ENCODE measurements around the gene FYB2.

The FYB2 gene

GRCh38 chr1:56819387-56819899 lies at the start of gene FYB2:
Gene FYB2 (minus strand): TSS chr1:56819404. CDS start chr1:56819290, 114 bp downstream.
- no peak within 1 kb of the TSS for H3K27ac Mint-ChIP-seq

GRCh38 chr1:56868761-56869160 lies 49.6 kb upstream of the FYB2 start:
- Mint-ChIP-seq H3K36me3 (ENCODE audit: low read depth) (no peaks in the 10 kb centered on the region), H3K27me3 (no peaks in the 10 kb centered on the region), H3K27ac (no peak overlapping the region), H3K9me3 (no peaks in the 10 kb centered on the region), H3K4me3 (no peak overlapping the region), H3K4me1 (ENCODE audit: low read depth) (no peaks in the 10 kb centered on the region)
- intact Hi-C loops (cut with micrococcal nuclease), result no loop called here

More at GRCh38 chr1:56819387-56819899, at the start of gene FYB2:
- no peak within 1 kb of the TSS for H3K4me3 Mint-ChIP-seq
- intact Hi-C loops (cut with micrococcal nuclease), result no loop called here
- no peaks in the 10 kb centered on the region for H3K36me3 Mint-ChIP-seq (ENCODE audit: low read depth)
- no peaks in the 10 kb centered on the region for H3K9me3 Mint-ChIP-seq
- peaks cover 5% of the 10 kb centered on the region for H3K27me3 Mint-ChIP-seq
- H3K4me1 Mint-ChIP-seq (ENCODE audit: low read depth), result peaks cover 6% of the 10 kb centered on the region

- Mint-ChIP-seq H3K27me3 (no peaks in the 10 kb centered on the region), H3K36me3 (ENCODE audit: low read depth) (no peaks in the 10 kb centered on the region), H3K4me1 (ENCODE audit: low read depth) (no peaks in the 10 kb centered on the region), H3K4me3 (no peak overlapping the region), H3K9me3 (no peaks in the 10 kb centered on the region), H3K27ac (no peak overlapping the region)
- intact Hi-C loops (cut with micrococcal nuclease), result no loop called here
These were observed 48.3 kb upstream of the FYB2 start for GRCh38 chr1:56867491-56867890.

GRCh38 chr1:56866656-56867055 lies 47.5 kb upstream of the FYB2 start:
- Mint-ChIP-seq H3K9me3 (no peaks in the 10 kb centered on the region), H3K36me3 (ENCODE audit: low read depth) (no peaks in the 10 kb centered on the region), H3K27me3 (no peaks in the 10 kb centered on the region), H3K4me1 (ENCODE audit: low read depth) (no peaks in the 10 kb centered on the region), H3K27ac (no peak overlapping the region), H3K4me3 (no peak overlapping the region)
- intact Hi-C loops (cut with micrococcal nuclease), result no loop called here

GRCh38 chr1:56864430-56864829 lies 45.2 kb upstream of the FYB2 start:
- Mint-ChIP-seq H3K9me3 (no peaks in the 10 kb centered on the region), H3K36me3 (ENCODE audit: low read depth) (no peaks in the 10 kb centered on the region), H3K4me3 (no peak overlapping the region), H3K27ac (no peak overlapping the region), H3K4me1 (ENCODE audit: low read depth) (no peaks in the 10 kb centered on the region), H3K27me3 (no peaks in the 10 kb centered on the region)
- intact Hi-C loops (cut with micrococcal nuclease), result no loop called here

GRCh38 chr1:56863265-56863992 lies 44.2 kb upstream of the FYB2 start:
- H3K4me3 Mint-ChIP-seq, result no peak overlapping the region
- H3K4me1 Mint-ChIP-seq (ENCODE audit: low read depth), result no peaks in the 10 kb centered on the region
- H3K27ac Mint-ChIP-seq, result no peak overlapping the region
- no peaks in the 10 kb centered on the region for H3K27me3 Mint-ChIP-seq
- intact Hi-C loops (cut with micrococcal nuclease), result no loop called here
- no peaks in the 10 kb centered on the region for H3K9me3 Mint-ChIP-seq
- no peaks in the 10 kb centered on the region for H3K36me3 Mint-ChIP-seq (ENCODE audit: low read depth)

- no peaks in the 10 kb centered on the region for H3K4me1 Mint-ChIP-seq (ENCODE audit: low read depth)
- no peaks in the 10 kb centered on the region for H3K27me3 Mint-ChIP-seq
- intact Hi-C loops (cut with micrococcal nuclease), result no loop called here
- H3K4me3 Mint-ChIP-seq, result no peak overlapping the region
- no peaks in the 10 kb centered on the region for H3K9me3 Mint-ChIP-seq
- no peaks in the 10 kb centered on the region for H3K36me3 Mint-ChIP-seq (ENCODE audit: low read depth)
- H3K27ac Mint-ChIP-seq, result no peak overlapping the region
These were observed 40.1 kb upstream of the FYB2 start for GRCh38 chr1:56859287-56859686.

- Mint-ChIP-seq H3K4me3 (no peak overlapping the region), H3K27ac (no peak overlapping the region), H3K9me3 (no peaks in the 10 kb centered on the region), H3K4me1 (ENCODE audit: low read depth) (no peaks in the 10 kb centered on the region), H3K27me3 (no peaks in the 10 kb centered on the region), H3K36me3 (ENCODE audit: low read depth) (no peaks in the 10 kb centered on the region)
- intact Hi-C loops (cut with micrococcal nuclease), result no loop called here
These were observed 37.0 kb upstream of the FYB2 start for GRCh38 chr1:56856186-56856585.

- Mint-ChIP-seq H3K4me3 (no peak overlapping the region), H3K9me3 (no peaks in the 10 kb centered on the region), H3K4me1 (ENCODE audit: low read depth) (no peaks in the 10 kb centered on the region), H3K36me3 (ENCODE audit: low read depth) (no peaks in the 10 kb centered on the region), H3K27ac (no peak overlapping the region), H3K27me3 (no peaks in the 10 kb centered on the region)
- intact Hi-C loops (cut with micrococcal nuclease), result no loop called here
These were observed 36.0 kb upstream of the FYB2 start for GRCh38 chr1:56855190-56855589.

- no peak within 1 kb of the TSS for H3K27ac Mint-ChIP-seq
These were observed 35.4 kb upstream of the FYB2 start, which contains the start of gene C8A for GRCh38 chr1:56854521-56855099. Gene C8A (plus strand): TSS chr1:56854797. CDS start chr1:56854902, 105 bp downstream.

GRCh38 chr1:56852476-56852875 lies 33.3 kb upstream of the FYB2 start:
- Mint-ChIP-seq H3K4me3 (no peak overlapping the region), H3K4me1 (ENCODE audit: low read depth) (no peaks in the 10 kb centered on the region), H3K9me3 (no peaks in the 10 kb centered on the region), H3K27me3 (no peaks in the 10 kb centered on the region), H3K36me3 (ENCODE audit: low read depth) (no peaks in the 10 kb centered on the region), H3K27ac (no peak overlapping the region)
- intact Hi-C loops (cut with micrococcal nuclease), result no loop called here

More at GRCh38 chr1:56854521-56855099, 35.4 kb upstream of the FYB2 start, which contains the start of gene C8A:
- H3K9me3 Mint-ChIP-seq, result no peaks in the 10 kb centered on the region
- no peaks in the 10 kb centered on the region for H3K36me3 Mint-ChIP-seq (ENCODE audit: low read depth)
- H3K4me3 Mint-ChIP-seq, result no peak within 1 kb of the TSS
- H3K4me1 Mint-ChIP-seq (ENCODE audit: low read depth), result no peaks in the 10 kb centered on the region
- H3K27me3 Mint-ChIP-seq, result no peaks in the 10 kb centered on the region
- intact Hi-C loops (cut with micrococcal nuclease), result no loop called here

- H3K27ac Mint-ChIP-seq, result no peak overlapping the region
These were observed 31.7 kb upstream of the FYB2 start for GRCh38 chr1:56850922-56851321.

GRCh38 chr1:56850411-56850810 lies 31.2 kb upstream of the FYB2 start:
- Mint-ChIP-seq H3K4me1 (ENCODE audit: low read depth) (no peaks in the 10 kb centered on the region), H3K27me3 (no peaks in the 10 kb centered on the region), H3K36me3 (ENCODE audit: low read depth) (no peaks in the 10 kb centered on the region), H3K27ac (no peak overlapping the region), H3K9me3 (no peaks in the 10 kb centered on the region), H3K4me3 (no peak overlapping the region)
- intact Hi-C loops (cut with micrococcal nuclease), result no loop called here

More at GRCh38 chr1:56850922-56851321, 31.7 kb upstream of the FYB2 start:
- Mint-ChIP-seq H3K9me3 (no peaks in the 10 kb centered on the region), H3K27me3 (no peaks in the 10 kb centered on the region), H3K36me3 (ENCODE audit: low read depth) (no peaks in the 10 kb centered on the region), H3K4me1 (ENCODE audit: low read depth) (no peaks in the 10 kb centered on the region), H3K4me3 (no peak overlapping the region)
- intact Hi-C loops (cut with micrococcal nuclease), result no loop called here

GRCh38 chr1:56849750-56850149 lies 30.5 kb upstream of the FYB2 start:
- intact Hi-C loops (cut with micrococcal nuclease), result no loop called here
- Mint-ChIP-seq H3K36me3 (ENCODE audit: low read depth) (no peaks in the 10 kb centered on the region), H3K4me1 (ENCODE audit: low read depth) (no peaks in the 10 kb centered on the region), H3K9me3 (no peaks in the 10 kb centered on the region), H3K27me3 (no peaks in the 10 kb centered on the region), H3K27ac (no peak overlapping the region), H3K4me3 (no peak overlapping the region)
